IPS DF 4.7 (cell line): ENCODE data around the gene BCAS3.
"Not testable (repeated sequence)": the region's sequence is repeated elsewhere in the genome, so short reads cannot be mapped to it uniquely, and the experiment has no call there.

Source experiments
- DNase-seq: peaks from one replicate; pipeline ENCODE4 v3.0.0-alpha.2; 2013; ENCODE audit warnings: low spot score; ENCODE audit errors: extremely low read depth

The BCAS3 gene

GRCh38 chr17:61441507-61441906 lies 763.9 kb downstream of the BCAS3 start:
- not testable (repeated sequence) for DNase-seq

DNA sequence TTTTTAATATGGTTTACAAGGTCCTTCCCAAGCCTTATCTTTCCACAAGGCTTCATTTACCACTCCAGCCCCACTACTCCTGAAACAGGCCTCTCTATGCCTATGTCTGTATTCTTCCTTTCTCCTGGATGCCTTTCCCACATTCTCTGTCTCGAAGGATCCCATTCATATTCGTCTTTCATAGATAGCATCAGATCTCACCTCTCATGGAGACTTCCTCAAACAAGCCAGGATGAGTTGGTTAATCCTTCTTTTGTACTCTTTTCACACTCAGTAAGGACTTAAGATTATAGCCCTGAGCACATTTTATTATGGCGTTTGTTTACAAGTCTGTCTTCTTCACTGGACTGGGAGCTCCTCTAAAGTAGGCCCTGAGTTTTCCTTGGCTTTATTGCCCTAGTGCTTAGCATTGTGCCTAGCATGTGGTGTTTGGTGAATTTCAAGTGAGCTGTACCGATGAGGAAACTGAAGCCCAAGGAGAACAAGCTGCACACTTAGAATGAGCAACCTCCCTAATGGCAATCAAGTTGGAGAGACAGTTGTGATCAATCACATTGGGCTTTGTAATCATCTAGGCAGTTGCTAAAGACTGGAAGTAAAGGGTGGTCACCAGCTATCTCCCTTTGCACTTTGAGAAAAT lies 764.6 kb downstream of the BCAS3 start:
- no peak for DNase-seq
